NCI-H2029 treated with DMSO at 0.1 percent for 48 hours (cell line): ENCODE results near the gene TFAP2D.

Experiments
- DNase-seq: peaks from one replicate; lab custom pipeline; 2025; lab: John Stamatoyannopoulos, UW

TFAP2D gene

DNA sequence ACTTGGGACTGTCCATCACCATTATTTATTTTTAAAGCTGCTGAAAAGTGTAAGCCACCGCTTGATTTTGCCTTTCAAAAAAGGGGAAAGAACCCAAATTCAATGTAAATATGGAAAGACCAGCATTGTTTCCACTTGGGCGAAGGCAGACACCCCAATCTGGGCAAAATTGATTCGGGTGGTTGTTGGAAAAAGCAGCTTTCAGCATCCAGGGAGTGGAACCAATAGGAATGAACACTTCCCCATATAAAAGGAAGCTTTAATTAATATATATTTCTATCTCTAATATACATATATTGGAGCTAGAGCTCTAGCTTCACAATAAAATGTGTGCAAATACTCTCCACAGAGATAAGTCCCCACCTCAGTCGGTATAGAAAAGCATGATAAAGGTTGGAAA lies at the start of gene TFAP2D:
TSS of gene TFAP2D (plus strand) at position 301 of the 400 bp plus-strand sequence. CDS start 530 bp downstream, outside the sequence.
- DNase-seq = no peak

GRCh38 chr6:50663806-50664205 lies 49.5 kb upstream of the TFAP2D start:
- no peak for DNase-seq

- DNase-seq = no peak
These were observed 47.2 kb upstream of the TFAP2D start for GRCh38 chr6:50666089-50666488.

- DNase-seq = no peak
These were observed 32.0 kb upstream of the TFAP2D start for GRCh38 chr6:50681213-50681824.

DNA sequence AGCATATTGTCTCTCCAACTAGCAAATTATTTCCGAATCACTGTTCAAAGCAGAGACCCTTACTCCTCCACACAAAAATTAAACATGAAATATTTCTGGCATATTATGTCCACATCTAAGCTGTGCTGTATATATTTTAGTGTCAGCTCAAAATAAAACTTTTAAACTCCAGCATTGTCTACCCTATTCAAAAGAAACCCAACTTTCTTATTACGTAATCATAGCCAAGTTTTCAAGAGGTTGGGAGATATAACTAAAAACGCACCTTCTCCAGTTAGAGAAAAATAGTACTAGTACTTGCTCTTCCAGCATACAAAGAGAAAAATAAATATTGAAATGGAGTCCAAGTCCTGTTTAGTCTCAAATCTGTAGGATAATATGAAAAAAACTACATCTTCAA lies 24.1 kb upstream of the TFAP2D start:
- DNase-seq = no peak

DNA sequence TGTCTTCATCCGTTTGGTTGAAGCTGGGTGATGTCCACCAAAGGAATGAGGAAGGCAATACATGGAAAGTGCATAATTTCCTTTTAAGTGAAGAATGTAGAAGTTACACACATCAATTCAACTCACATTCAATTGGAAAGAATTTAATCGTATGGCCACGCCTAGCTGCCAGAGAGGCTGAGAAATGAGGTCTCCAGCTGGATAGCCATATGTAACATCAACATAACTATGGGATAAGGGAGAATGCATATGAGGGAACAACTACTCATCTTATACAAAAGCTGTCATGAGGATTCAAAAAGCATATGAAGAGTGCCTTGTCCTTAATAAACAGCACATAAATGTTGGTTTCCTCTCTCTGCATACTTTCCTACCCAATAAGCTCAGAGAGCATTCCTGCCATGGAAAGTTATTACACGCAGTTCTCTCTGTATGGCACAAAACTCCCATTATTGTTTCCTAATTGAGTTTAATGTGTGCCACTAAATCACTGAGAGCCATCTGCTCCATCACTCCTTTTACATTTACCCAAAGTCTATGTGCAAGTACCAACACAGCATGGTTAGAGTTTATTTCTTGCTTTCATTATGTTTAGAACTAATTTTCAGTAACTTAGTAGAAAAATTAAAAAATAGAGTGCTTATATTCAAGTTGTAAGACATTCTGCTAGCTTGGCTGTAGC lies 21.4 kb upstream of the TFAP2D start:
- DNase-seq = no peak

DNA sequence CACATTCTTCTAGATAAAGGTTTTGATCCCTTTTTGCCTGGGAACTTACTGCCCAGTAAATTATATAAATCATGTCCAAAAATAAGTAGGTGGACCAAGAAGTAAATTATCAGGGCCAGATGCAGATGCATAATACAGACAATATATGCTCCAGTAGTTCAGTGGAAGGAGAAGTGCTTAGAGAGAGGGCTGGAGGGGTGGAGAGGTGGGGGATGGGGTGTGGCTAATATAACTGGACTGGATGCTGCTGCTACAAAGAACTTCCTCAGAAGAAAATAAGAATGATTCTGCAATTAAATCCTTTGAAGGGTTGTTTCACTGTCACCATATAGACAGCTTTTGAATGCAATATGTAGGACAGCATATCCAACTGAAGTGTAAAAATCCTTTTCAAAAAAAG lies 14.8 kb upstream of the TFAP2D start:
- DNase-seq = no peak

GRCh38 chr6:50699051-50699775 lies 14.1 kb upstream of the TFAP2D start:
- DNase-seq = no peak

DNA sequence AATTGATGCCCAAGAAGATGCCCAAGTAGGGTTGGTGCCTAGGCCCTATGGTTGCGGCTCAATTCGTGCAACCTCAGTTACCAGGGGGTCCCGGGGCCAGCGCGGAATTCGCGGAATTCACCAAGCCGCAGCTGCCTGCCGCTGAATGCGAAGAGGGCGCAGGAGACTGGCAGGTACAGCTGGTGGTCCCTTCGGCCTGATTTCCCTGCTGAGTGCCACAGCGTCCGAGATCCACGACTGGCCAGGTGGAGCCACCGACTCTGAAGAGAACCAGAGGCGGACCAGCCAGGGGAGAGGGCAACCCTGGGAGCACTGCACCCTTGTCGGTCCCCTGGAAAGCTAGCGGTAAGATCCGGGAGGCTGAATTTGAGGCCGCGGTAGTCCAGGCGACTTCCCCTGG lies 6.8 kb upstream of the TFAP2D start:
- DNase-seq = no peak

DNA sequence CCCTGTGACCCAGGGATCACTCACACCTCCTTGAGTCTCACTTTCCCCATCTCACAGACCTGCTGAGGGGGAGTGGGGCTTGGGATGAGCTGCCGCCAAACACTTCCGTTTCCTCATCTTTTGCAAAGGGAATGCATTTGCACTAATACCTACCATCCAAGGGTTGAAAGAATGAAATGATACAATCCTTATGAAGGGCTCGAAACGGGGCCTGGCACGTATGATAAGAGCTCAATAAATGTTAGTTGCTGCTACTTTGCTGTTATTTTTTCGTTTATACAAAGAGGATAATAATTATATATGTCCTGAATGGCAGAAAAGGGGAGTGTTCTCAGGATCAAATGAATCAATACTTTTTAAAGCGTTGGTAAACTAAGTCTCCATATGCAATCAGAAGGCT lies 6.1 kb upstream of the TFAP2D start:
- no peak for DNase-seq

- no peak for DNase-seq
These were observed 5.5 kb upstream of the TFAP2D start for GRCh38 chr6:50707652-50708300.

DNA sequence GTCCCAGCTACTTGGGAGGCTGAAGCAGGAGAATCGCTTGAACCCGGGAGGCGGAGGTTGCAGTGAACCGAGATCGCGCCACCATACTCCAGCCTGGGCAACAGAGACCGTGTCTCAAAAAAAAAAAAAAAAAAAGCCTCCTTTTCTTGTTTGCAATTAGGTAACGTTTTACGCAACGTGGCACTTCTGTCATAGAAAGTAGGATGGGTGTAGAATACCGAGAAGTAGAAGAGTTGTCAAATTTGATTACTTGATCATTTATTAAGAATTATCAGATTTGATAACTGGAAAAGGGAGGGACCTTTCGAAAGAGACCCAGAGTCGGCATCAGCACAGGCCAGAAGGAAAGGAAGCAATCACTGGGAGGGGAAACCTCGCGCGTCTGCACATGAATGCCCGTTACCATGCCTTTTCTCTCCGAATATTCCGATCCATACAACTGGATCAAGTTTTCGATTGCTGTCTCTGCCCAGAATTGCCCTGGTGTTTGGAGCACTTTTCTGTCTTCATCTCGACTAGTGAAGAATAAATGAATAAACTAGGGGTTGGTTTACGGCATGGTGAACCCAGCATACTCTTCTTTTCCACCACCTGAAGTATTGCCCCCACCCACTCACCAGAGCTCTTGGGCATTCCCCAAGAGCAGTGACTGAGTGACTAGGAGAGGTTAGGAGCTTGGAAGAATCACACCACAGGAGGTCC lies 4.5 kb upstream of the TFAP2D start:
- no peak for DNase-seq

GRCh38 chr6:50709366-50709734 lies 4.0 kb upstream of the TFAP2D start:
- no peak for DNase-seq

- no peak for DNase-seq
These were observed 1.6 kb upstream of the TFAP2D start for GRCh38 chr6:50711686-50712085.

DNA sequence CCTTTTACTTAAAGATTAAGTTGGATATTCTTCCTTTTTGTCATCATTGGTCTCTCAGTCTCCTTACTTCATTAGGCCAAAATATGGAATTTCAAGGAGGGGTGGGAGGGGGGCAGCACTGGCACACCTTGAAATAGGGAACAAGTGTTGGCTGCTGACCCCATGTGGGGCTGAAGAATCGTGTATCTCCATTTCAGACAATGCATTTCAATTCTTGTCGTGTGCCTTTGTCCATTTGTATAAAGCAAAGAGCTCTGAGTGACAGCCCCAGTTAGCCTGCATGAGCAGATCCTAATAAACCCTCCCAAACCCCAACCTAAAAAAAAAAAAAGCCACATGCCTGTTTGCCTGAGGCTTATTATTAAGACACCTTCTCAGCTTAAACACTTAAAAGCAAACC lies 1.0 kb upstream of the TFAP2D start:
- DNase-seq = no peak

DNA sequence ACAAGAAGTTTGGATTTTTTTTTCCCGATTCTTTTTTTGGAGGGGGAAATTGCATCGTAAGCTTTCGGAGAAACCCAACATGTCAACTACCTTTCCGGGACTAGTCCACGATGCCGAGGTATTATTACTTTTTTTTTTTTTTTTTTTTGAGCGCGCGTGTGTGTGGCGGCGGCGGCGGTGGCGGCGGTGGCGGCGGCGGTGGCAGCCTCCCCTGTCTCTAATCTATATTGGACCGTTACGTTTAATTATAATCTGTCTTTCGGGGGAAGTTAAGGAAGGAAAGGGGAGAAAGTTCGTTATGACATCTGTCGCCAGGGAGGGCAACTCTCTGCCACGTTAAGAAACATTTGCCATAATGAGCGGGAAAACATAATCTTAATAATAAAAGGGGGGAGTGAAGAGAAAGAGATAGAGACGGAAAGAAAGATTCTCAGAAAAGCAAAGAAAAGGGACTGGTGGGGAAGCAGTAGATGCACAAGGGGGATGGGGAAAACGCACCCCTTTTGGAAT lies 706 bp downstream of the TFAP2D start:
- DNase-seq = no peak

DNA sequence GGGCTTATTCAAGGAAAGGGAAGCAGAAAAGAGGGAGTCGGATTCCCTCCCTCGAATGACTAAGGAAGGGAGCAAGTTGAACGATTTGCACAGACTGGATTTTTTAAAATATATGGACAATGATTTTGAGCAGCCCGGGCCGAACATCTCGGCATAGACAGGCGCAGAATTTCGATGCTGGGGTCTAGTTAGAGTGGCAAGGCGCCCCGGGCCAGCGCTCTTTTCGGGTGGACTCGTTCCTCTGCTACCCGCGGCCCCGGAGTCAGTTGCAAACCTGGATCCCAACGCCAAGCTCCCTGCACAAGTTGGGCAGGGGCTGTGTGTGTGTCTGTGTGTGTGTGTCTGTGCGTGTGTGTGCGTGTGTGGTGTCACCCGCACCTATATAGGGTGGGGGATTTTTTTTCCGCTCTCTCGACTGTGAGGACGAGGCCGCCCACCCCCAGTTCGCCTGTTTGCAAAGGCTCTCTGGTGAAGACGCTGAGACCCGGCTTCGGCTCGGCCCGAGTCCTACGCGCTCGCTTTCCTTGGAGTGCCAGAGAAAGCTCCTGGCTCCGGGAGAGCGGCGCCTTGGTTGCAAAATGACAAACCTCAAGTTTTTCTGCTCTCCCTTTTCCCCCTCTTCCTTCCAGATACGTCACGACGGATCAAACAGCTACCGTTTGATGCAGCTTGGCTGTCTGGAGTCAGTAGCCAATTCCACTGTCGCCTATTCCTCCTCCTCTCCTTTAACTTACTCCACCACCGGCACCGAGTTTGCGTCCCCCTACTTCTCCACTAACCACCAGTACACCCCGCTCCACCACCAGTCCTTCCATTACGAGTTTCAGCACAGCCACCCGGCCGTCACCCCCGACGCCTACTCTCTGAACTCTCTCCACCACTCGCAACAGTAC lies 1.4 kb downstream of the TFAP2D start:
- DNase-seq = no peak

DNA sequence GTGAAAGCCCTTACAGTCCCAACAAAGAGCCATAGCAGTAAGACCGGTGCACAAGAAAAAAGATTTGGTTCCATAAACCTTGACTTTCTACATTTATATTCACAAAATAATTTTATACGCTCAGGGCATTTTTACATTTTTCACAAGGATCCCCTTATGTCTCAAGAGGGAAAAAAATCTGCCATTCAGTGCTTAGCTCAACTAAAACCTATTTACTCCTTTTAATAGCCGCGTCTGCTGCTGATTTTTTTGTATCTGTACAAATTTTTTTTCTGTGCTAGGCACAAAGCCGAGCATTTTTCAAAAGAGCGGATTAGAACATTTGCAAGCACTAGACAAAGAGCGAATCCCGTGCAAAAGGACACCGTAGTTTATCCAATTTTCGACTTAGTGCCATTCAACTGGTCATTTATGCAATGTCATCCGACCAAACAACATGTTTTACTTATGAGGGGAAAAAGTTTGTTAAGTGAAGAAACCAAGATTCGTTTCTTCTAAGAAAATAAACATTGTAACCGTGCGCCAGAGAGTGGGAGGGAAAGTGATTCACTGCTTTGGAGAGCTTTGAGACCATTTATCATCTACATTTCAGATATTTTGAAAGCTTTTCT lies 3.7 kb downstream of the TFAP2D start:
- DNase-seq = no peak

- DNase-seq = no peak
These were observed 4.6 kb downstream of the TFAP2D start for GRCh38 chr6:50717734-50718457.

GRCh38 chr6:50718566-50718965 lies 5.2 kb downstream of the TFAP2D start:
- no peak for DNase-seq
